Left cardiac atrium (tissue), 4 donors: ENCODE results near the gene CNOT2. TPM values are rescaled to one million over a fixed set of nuclear protein-coding genes. Genes with fewer than 3 reads are reported as not detected.
"Not testable (repeated sequence)": the region's sequence is repeated elsewhere in the genome, so short reads cannot be mapped to it uniquely, and the experiment has no call there.

Source experiments
- ATAC-seq, 2 donors: fragments of 200-7000 bp; cut with Tn5 transposase; one replicate each; pipeline ENCODE4 v1.9.1; 2020; ENCODE audit warnings: mild to moderate bottlenecking in 2 of 2, moderate library complexity in 2 of 2
- DNase-seq: peaks from one replicate; pipeline ENCODE4 v3.0.0-alpha.2; 2020
- intact Hi-C, 2 donors: fragments of 100-400 bp; cut with DNase I; formaldehyde crosslinking; loops; one replicate each; pipeline versions ENCODE4 v1.14.1 to v1.15.1; 2022 to 2023
- total RNA-seq, 2 donors: library from RNA; stranded (reverse); fragmentation: NEBNext Ultra II Directional; extraction: Animal tissue kit (Norgen Biotek cat#: 25700); gene quantifications; one replicate each; pipeline ENCODE4 v1.2.1, GENCODE V29; 2021
- donor health status: DM: no; HTN: yes; CAD: no.
- donor health status: DM: no; HTN: yes; CAD: no; lungs with severe emphysema.
- donor health status: DM: yes; HTN: yes; CAD: no.
- donor health status: Dilated cardiomyopathy.

CNOT2 gene
- total RNA-seq, 2 donors from 2014 or later: 36.0 to 44.8 TPM

GRCh38 chr12:70278945-70279344 lies 35.7 kb downstream of the CNOT2 start:
- intact Hi-C loops: no loop called here
- ATAC-seq (no peak), DNase-seq (no peak)

GRCh38 chr12:70283232-70283631 lies 40.0 kb downstream of the CNOT2 start:
- intact Hi-C loops: no loop called here
- ATAC-seq (no peak), DNase-seq (no peak)

GRCh38 chr12:70288817-70289216 lies 45.6 kb downstream of the CNOT2 start:
- DNase-seq (no peak), ATAC-seq (no peak)
- intact Hi-C loops: loop anchor here in 1 of 2 donors (1.0 kb wide), 1 partner anchor 17 kb away; no protein-coding TSS in a partner anchor

- intact Hi-C loops: no loop called here
- no peak for DNase-seq
- peak in 1 of 2 donors; percentile 47 for ATAC-seq
Observed at GRCh38 chr12:70290116-70290515, 46.9 kb downstream of the CNOT2 start.

- intact Hi-C loops: no loop called here
- DNase-seq (no peak), ATAC-seq (no peak)
Observed at GRCh38 chr12:70292017-70292776, 49.0 kb downstream of the CNOT2 start.

GRCh38 chr12:70304684-70305555 lies 61.7 kb downstream of the CNOT2 start:
- ATAC-seq, DNase-seq, intact Hi-C loops: not testable (repeated sequence)

- intact Hi-C loops: no loop called here
- ATAC-seq: no peak
Observed at GRCh38 chr12:70305794-70306193, 62.6 kb downstream of the CNOT2 start.

GRCh38 chr12:70306676-70307075 lies 63.4 kb downstream of the CNOT2 start:
- DNase-seq (no peak), ATAC-seq (no peak)
- intact Hi-C loops: no loop called here

More at GRCh38 chr12:70305794-70306193, 62.6 kb downstream of the CNOT2 start:
- no peak for DNase-seq

- no peak for DNase-seq
- intact Hi-C loops: no loop called here
- no peak for ATAC-seq
Observed at GRCh38 chr12:70307868-70308267, 64.6 kb downstream of the CNOT2 start.

- ATAC-seq: no peak
- DNase-seq: no peak
- intact Hi-C loops: no loop called here
Observed at GRCh38 chr12:70309348-70309747, 66.1 kb downstream of the CNOT2 start.

- intact Hi-C loops: no loop called here
Observed at GRCh38 chr12:70314145-70314544, 70.9 kb downstream of the CNOT2 start.

GRCh38 chr12:70317781-70318180 lies 74.5 kb downstream of the CNOT2 start:
- intact Hi-C loops: no loop called here
- DNase-seq (no peak), ATAC-seq (no peak)

More at GRCh38 chr12:70314145-70314544, 70.9 kb downstream of the CNOT2 start:
- no peak for DNase-seq
- ATAC-seq: no peak

- no peak for DNase-seq
- ATAC-seq: no peak
- intact Hi-C loops: no loop called here
Observed at GRCh38 chr12:70319605-70320004, 76.4 kb downstream of the CNOT2 start.

GRCh38 chr12:70321191-70321590 lies 78.0 kb downstream of the CNOT2 start:
- DNase-seq (no peak), ATAC-seq (no peak)
- intact Hi-C loops: no loop called here

GRCh38 chr12:70327541-70327940 lies 84.3 kb downstream of the CNOT2 start:
- intact Hi-C loops: no loop called here
- DNase-seq: no peak
- no peak for ATAC-seq

- ATAC-seq (no peak), DNase-seq (no peak)
- intact Hi-C loops: no loop called here
Observed at GRCh38 chr12:70329728-70330127, 86.5 kb downstream of the CNOT2 start.

- no peak for ATAC-seq
- intact Hi-C loops: no loop called here
- DNase-seq: no peak
Observed at GRCh38 chr12:70330158-70330557, 86.9 kb downstream of the CNOT2 start.

GRCh38 chr12:70332236-70332635 lies 89.0 kb downstream of the CNOT2 start:
- DNase-seq: no peak

GRCh38 chr12:70334742-70335141 lies 91.5 kb downstream of the CNOT2 start:
- DNase-seq (no peak), ATAC-seq (no peak)
- intact Hi-C loops: no loop called here

More at GRCh38 chr12:70332236-70332635, 89.0 kb downstream of the CNOT2 start:
- ATAC-seq: no peak
- intact Hi-C loops: no loop called here

- intact Hi-C loops: no loop called here
- no peak for ATAC-seq
- DNase-seq: no peak
Observed at GRCh38 chr12:70338531-70338930, 95.3 kb downstream of the CNOT2 start.
